Uterus (tissue), 2 donors: ENCODE results near the gene IL18RAP.

Source experiments
- CTCF ChIP-seq, 4 experiments: fragments of 200-600 bp in 2 of 4; fragments of 450-650 bp in 2 of 4; sonication (generic) in 2 of 4; IDR thresholded peaks; one replicate each; pipeline ENCODE4 v1.5.1; 2016 to 2019; ENCODE audit warnings: antibody characterized with exemption in 4 of 4, mild to moderate bottlenecking in 2 of 4, moderate library complexity in 1 of 4
- POLR2A ChIP-seq, 2 donors: fragments of 450-650 bp; IDR thresholded peaks; one replicate each; pipeline ENCODE4 v1.6.1; 2016; ENCODE audit warnings: antibody characterized with exemption in 2 of 2, mild to moderate bottlenecking in 1 of 2, moderate library complexity in 1 of 2

GRCh38 chr2:102383722-102384121 is 39.2 kb upstream of the IL18RAP start:
- no peak for TF ChIP-seq CTCF (IDR thresholded peaks at IDR 0.05)
- TF ChIP-seq POLR2A (IDR thresholded peaks at IDR 0.05), result no peak
